Measurements from ENCODE around the gene EP400.
"Not testable (repeated sequence)": the region's sequence is repeated elsewhere in the genome, so short reads cannot be mapped to it uniquely, and the experiment has no call there.

The EP400 gene

DNA sequence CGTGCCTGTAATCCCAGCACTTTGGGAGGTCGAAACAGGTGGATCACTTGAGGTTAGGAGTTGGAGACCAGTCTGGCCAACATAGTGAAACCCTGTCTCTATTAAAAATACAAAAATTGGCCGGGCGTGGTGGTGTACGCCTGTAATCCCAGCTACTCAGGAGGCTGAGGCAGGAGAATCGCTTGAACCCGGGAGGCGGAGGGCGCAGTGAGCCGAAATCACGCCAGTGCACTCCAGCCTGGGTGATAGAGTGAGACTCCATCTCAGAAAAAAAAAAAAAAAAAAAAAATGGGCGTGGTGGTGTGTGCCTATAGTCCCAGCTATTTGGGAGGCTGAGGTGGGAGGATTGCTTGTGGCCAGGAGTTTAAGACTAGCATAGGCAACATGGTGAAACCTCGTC lies 4.7 kb downstream of the EP400 start:
- not testable (repeated sequence) for DNase-seq

DNA sequence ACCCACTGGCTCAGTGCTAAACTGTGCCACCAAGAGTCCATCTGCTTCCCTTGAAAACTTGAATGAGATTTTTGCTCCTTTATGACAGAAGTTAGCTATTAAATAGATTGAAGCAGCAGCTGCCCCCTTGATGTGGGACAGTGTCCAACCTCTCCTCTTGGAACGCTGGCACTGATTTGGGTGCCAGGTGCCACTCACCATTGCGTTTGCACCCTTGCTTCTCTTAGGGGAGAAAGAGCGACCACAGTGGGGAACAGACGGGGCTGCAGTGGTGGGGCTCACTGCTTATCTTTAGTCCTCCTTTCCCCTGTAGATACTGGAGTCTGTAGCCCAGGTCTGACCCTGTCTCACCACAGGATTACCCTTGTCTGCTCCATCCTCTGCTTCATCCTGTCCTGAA lies 9.4 kb downstream of the EP400 start:
- DNase-seq: no peak

DNA sequence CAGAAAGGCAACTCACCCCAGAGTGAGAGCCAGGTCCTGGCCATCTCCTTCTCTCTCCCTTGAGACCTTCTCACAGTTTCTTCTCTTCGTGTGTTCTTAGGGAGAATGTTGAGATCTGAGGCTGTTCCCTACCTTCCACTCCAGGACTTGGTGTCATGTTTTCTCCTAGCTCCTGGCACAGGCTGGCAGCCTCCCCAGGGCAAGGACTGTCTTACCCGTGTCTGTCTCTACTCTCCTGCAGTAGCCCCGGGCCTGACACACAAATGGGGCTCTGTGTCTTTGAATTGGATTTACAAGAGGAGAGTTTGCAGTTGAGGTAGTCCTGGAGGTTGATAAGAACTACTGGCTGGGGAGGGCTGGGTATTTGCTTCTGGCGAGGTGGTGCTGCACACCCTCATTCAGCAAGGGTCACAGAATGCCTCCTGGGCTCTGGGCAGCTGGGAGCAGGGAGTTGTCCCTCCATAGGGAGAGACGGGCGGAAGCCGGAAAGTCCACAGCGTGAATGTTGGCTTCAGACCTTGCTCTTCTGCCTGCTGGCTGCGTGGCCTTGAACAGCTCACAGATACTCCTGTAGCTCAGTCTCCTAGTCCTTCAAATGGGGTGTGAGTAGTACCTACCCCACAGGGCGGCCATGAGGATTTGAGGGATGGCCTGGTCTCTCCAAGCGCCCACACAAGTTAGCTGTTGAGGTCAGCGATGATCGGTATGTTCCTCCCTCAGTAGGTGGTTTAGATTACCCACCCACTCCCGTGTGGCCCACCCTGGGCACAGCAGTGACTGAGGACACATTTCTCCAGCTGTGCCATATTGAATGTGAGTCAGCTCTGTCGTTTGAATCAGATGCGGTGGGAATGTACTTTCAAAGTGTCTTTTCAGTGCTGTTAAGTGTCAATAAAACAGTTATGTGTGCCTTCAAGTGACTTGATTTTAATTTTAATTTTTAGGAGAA lies 10.2 kb downstream of the EP400 start:
- no peak for DNase-seq

DNA sequence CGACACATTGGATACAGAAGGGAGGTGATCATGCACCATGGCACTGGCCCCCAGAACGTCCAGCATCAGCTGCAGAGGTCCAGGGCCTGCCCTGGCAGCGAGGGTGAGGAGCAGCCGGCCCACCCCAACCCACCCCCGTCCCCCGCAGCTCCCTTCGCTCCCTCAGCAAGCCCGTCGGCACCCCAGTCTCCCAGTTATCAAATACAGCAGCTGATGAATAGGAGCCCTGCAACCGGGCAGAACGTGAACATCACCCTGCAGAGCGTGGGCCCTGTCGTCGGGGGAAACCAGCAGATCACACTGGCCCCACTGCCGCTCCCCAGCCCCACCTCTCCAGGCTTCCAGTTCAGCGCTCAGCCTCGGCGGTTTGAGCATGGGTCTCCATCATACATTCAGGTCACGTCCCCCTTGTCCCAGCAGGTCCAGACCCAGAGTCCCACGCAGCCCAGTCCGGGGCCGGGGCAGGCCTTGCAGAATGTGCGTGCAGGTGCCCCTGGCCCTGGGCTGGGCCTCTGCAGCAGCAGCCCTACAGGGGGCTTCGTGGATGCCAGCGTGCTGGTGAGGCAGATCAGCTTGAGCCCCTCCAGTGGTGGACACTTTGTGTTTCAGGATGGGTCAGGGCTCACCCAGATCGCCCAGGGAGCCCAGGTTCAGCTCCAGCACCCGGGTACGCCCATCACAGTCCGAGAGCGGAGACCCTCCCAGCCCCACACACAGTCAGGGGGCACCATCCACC lies 11.0 kb downstream of the EP400 start:
- not testable (repeated sequence) for DNase-seq

DNA sequence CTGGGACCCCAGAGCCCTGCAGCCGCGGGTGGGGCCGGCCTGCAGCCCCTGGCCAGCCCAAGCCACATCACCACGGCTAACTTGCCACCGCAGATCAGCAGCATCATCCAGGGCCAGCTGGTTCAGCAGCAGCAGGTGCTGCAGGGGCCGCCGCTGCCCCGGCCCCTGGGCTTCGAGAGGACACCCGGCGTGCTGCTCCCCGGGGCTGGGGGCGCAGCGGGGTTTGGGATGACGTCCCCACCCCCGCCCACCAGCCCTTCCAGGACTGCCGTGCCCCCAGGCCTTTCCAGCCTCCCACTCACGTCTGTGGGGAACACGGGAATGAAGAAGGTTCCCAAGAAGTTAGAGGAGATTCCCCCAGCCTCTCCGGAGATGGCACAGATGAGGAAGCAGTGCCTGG lies 11.6 kb downstream of the EP400 start:
- DNase-seq: not testable (repeated sequence)

DNA sequence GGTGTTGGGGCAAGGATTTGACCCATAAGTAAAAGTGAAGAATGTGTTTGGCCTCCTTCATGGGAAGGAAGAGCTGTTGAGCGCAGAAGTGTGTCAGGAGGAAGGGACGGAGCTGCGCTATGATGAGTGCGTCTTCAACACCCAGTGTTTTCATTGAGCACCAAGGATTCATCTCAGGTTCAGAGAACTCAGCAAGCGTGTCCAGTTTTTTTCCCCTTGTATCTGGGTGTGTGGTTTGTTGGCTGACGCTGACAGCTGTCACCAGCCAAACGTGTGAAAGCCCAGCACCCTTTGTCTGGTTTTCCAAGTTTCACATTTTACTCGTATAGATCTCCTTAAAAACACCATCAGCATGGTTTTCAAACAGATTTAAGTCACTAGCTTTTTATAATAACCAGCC lies 12.3 kb downstream of the EP400 start:
- DNase-seq: no peak

DNA sequence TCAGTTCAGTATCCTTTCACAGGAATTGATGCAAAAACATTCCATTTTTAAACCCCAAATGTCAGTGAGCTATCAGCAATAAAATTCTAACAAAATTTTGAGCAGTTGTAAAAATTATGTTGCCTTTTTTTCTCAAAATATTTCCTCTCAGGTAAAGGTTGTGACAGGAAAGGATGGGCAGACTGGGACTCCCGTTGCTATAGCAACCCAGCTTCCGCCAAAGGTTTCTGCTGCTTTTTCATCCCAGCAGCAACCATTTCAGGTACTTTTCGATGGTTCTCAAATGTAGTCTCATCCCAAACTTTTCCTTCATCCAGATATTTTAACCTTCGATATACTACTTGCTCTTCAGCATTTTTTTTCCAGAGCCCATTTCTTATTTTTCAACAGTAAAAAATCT lies 13.6 kb downstream of the EP400 start:
- no peak for DNase-seq

DNA sequence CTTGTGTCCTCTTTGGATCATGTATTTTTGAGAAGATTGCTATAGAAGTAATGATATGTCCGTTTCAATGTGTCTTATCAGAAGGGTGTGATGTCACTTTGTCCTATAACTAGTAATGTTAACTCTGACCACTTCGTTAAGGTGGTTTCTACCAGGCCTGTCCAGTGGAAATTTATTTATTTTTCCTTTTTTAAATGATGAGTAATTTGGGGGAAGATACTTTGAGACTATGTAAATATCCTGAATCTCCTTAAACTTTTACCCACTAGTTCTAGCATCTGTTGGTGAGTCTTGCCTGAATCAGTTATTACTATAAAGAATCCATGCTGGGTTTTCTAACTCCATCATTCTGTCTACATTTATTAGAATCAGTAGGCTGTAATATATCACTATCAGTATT lies 15.3 kb downstream of the EP400 start:
- DNase-seq: no peak

DNA sequence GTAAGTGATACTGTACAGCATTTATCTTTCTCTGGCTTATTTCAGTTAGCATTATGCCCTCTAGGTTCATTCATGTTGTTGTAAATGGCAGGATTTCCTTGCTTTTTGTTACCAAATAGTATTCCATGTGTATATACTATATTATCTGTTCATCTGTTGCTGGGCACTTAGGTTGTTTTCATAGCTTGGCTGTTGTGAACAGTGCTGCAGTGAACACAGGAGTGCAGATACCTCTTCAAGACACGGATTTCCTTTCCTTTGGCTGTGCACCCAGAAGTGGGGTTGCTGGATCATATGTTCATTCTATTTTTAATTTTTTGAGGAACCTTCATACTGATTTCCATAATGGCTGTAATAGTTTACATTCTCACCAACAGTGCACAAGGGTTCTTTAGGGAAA lies 21.5 kb downstream of the EP400 start:
- peak in 3 of 4 experiments; percentile 36 to 61 (median 42) for DNase-seq

DNA sequence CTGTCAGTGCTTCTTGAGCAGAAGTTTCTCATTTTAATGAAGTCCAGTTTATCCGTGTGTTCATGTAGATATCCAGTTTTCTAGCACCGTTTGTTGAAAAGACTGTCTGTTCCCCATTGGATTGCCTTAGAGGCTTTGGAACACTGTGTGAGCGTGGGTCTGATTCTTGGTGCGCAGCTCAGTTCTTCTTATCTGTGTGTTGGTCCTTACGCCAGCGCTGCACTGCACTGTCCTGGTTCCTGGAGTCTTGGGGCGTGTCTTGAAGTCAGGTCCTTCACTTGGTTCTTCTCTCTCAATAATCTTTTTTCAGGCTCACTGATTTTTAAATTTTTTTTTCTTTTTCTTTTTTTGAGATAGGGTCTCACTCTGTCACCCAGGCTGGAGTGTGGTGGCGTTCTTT lies 25.5 kb downstream of the EP400 start:
- DNase-seq: no peak

DNA sequence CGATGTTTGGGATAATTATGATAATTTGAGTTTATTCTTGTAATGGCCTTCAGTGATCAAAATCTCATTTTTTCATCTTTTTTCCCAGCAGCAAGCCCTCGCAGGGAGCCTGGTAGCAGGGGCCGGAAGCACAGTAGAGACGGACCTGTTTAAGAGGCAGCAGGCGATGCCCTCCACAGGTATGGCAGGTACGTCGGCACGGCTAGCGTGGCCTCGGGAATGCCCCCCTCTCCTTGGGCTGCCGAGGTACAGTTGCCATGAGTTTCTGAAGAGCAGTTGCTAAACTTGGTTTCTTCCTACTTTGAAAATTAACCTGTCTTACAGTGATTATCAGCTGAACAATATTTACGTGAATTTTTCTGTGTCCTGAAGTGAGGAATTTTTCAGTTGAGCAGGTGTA lies 29.9 kb downstream of the EP400 start:
- DNase-seq: no peak

DNA sequence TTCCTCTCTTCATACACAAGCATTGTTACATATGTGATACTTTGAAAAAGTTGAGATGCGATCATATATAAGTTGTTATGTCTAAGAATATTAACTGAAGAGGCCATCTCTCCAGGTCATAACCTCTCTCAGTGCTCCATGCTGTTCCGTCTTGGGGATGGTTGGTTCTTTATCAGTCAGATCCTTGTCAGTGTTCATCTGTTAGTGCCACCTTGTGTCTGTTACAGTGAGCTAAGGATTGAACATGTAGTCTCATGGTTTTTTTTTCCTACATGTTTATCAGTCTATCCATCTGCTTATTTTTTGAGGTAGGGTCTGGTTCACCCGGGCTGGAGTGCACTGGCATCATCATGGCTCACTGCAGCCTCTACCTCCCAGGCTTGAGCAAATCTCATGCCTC lies 30.5 kb downstream of the EP400 start:
- no peak for DNase-seq

DNA sequence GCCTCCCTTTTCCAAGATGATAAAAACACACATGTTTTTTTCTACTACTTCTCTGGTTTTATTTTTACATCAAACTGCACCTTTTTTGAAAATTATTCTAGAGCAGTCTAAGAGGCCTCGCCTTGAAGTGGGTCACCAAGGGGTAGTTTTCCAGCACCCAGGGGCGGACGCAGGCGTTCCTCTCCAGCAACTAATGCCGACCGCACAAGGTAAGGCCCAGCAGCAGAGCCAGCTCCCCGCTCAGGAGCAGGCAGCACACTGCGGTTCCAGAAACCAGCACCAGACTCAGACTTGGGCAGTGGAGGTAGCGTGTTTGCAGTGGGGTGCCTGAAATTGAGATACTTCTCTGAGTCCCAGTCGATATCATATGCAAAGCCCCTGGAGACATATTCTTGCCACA lies 31.6 kb downstream of the EP400 start:
- DNase-seq: no peak

DNA sequence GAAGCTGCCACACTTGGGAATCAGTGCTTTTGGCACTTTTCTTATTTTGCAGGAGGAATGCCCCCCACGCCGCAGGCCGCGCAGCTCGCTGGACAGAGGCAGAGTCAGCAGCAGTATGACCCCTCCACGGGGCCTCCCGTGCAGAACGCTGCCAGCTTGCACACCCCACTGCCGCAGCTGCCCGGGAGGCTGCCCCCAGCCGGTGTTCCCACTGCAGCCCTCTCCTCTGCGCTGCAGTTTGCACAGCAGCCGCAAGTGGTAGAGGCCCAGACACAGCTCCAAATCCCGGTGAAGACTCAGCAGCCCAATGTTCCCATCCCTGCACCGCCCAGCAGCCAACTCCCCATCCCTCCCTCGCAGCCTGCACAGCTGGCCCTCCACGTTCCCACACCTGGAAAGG lies 32.3 kb downstream of the EP400 start:
- DNase-seq: no peak

DNA sequence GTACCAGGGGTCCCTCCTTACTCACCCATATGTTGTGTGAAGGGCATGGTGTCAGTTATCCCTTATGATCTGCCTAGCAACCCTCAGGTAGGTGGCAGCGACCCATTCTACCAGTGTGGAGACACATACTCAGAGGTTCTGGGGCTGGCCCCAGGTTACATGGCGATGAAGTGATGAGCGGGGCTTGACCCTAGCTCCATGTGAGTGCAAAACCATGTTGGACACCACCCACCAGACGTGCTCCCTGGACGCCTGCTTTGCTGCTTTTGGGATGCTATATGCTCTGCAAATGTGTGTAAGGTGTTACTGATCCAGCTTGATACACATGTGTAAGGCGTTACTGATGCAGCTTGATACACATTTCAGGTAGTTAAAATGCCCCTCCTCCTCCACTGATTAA lies 33.3 kb downstream of the EP400 start:
- DNase-seq: no peak

DNA sequence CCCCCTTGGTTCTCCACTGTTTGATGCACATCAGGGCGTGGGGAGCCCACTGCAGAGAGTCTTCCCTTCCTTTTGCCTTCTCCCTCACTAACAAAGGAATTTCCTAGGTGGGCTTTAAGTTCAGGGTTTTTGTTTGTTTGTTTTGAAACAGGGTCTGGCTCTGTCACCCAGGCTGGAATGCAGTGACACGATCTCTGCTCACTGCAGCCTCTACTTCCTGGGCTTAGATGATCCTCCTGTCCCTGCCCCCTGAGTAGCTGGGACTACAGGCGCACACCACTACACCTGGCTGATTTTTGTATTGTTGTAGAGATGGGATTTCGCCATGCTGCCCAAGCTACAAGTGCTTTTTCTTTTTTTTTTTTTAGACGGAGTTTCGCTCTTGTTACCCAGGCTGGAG lies 33.8 kb downstream of the EP400 start:
- DNase-seq: no peak

DNA sequence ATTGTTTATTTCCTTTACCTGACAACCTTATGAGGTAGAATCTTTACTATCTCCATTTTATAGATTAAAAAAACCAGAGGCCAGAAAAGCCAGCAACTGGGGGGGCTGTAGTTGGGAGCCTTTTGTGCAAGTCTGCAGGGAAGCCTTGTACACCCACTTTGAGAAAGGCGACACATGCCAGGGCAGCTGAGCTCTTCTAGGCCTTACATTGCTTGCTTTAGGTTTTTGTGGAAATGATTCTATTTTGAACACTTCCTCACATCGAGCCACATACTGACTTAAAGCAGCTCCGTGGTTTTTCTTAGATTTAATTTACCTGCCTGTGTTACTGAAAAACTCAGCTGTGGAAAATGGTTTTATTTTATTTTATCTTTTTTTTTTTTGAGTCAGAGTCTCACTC lies 34.6 kb downstream of the EP400 start:
- DNase-seq: peak; percentile 22 to 64 (median 50)

DNA sequence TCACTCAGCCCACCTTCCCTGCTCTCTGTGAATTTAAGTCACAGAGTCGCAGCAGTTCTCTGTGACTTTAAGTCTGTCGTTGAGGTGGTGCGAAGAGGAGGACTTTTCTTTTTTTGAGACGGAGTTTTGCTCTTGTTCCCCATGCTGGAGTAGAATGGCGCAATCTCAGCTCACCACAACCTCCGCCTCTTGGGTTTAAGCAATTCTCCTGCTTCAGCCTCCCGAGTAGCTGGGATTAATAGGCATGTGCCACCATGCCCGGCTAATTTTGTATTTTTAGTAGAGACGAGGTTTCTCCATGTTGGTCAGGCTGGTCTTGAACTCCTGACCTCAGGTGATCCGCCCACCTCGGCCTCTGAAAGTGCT lies 35.8 kb downstream of the EP400 start:
- DNase-seq: peak; percentile 84 to 90 (median 89)

DNA sequence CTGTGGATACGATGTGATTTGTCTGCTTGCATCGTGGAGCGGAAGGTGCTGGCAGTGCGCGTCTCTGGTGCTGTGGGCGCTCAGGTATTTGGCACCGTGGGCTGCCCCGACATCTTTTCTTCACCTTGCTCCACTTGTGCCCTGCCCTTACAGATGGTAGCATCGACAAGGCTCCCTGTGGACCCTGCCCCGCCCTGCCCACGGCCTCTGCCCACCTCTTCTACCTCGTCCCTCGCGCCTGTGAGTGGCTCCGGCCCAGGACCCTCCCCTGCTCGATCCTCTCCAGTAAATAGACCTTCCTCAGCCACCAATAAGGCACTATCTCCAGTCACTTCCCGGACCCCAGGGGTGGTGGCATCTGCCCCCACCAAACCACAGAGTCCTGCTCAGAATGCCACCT lies 36.6 kb downstream of the EP400 start:
- no peak for DNase-seq

DNA sequence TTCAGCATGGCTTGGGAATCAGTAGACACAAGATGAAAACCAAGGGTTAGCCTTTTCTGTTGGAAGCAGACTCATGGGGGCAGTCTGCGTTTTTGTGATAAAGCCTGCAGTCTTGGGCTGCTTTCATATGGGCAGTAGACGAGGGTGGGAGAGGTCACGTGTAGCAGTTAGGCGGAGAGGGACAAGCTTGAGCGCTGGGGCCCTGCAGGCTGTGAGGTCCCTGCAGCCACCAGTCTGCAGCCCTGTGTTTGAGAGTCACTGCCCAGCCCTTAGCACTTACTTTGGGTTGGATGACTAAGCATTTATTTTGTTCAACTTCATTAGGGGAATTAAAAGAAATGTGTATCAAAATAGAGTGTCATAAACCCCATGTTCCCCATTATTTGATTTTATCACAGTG lies 37.2 kb downstream of the EP400 start:
- no peak for DNase-seq

DNA sequence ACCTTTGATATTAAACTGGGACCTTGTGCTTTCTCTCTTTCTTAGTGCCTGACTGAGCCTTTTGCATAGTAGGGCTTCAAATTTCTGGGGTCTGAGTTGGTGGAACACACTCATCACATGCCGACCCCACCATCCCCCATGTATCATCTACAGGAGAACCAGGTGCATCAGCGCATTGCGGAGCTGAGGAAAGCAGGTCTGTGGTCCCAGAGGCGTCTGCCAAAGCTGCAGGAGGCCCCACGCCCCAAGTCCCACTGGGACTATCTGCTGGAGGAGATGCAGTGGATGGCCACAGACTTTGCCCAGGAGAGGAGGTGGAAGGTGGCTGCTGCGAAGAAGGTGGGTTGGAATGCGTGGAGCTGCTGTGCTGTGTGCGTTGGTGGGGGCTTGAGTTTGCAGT lies 37.8 kb downstream of the EP400 start:
- DNase-seq: no peak

DNA sequence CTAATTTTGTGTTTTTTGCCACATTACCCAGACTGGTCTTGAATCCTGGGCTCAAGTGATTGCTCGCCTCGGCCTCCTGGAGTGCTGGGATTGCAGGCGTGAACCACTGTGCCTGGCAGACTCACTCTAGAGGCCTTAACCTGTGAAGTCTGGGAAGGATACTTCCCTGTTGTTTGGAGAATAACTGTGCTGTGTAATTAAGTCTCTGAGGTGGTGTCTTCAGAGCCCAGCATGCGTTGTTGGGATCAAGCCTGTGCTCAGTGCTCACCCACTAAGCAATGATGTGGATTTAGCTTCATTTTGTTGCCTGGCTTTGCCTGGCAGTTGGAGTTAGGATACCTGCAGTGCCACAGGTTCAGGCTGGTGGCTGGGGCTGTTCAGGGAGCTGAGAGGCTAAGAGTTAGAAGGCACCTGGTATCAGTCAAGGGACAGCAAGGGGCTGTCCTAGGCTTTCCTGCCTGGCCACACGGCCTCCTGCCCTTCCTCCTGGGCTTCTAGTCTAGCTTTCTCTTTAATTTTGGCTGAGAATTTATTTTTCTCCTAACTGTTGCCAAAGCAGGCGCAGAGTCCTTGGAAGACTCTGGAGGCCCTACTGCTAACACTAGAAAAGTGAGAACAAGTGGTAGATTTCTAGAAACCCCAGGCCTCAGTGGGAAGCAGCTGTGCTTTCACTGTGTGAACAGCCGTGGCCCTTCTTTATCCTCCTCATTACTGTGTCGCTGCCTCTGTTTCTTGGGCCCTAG lies 38.5 kb downstream of the EP400 start:
- no peak for DNase-seq

DNA sequence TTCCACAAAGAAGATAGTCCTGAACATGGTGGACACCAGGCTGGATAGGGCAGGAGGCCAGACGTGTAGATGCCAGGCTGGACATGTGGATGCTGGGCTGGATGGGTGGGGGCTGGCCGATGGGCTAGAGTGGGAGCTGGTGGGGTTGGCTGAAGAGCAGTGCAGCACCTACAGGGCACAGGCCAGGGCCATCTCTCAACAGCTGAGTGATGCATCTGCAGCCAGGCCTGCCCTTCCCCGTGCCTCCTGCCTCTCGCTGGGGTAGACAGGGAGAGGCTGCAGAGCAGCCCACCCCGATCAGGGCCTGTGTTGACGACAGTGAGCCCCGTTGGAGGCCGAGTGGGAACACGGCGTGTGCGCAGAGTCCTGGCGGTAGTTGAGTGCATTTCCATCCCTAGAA lies 39.3 kb downstream of the EP400 start:
- no peak for DNase-seq
